Lower leg skin (tissue), 3 donors: ENCODE results near the gene DLG2.

Experiments used
- CTCF ChIP-seq, 3 donors: fragments of 450-650 bp; IDR thresholded peaks; one replicate each; pipeline ENCODE4 v1.5.1; 2016; ENCODE audit warnings: antibody characterized with exemption in 3 of 3, mild to moderate bottlenecking in 3 of 3, moderate library complexity in 2 of 3
- POLR2A ChIP-seq, 2 donors: fragments of 450-650 bp; IDR thresholded peaks; one replicate each; pipeline ENCODE4 v1.6.1; 2016 to 2017; ENCODE audit warnings: antibody characterized with exemption in 2 of 2, mild to moderate bottlenecking in 1 of 2, moderate library complexity in 1 of 2

- TF ChIP-seq CTCF (IDR thresholded peaks at IDR 0.05) = no peak
- TF ChIP-seq POLR2A (IDR thresholded peaks at IDR 0.05) = no peak
Observed at GRCh38 chr11:84799112-84799511, 828.0 kb downstream of the DLG2 start.
